Measurements from ENCODE around the gene VCL.

VCL gene

GRCh38 chr10:74153123-74153522 is 155.2 kb downstream of the VCL start:
- peak overlapping the region; percentile 99; the same call in 1 of the 2 replicates for H3K4me3 ChIP-seq (ENCODE audit: low read depth, low read length)
- no peak for DNase-seq (ENCODE audit: low read depth)
- no peak for TF ChIP-seq CTCF (IDR thresholded peaks at IDR 0.05; ENCODE audit: insufficient read depth, low read depth, low read length, missing control alignments)

GRCh38 chr10:74153676-74154075 is 155.8 kb downstream of the VCL start:
- no peak for DNase-seq (ENCODE audit: low read depth)
- TF ChIP-seq CTCF (IDR thresholded peaks at IDR 0.05; ENCODE audit: insufficient read depth, low read depth, low read length, missing control alignments) = no peak
- no peak overlapping the region for H3K4me3 ChIP-seq (ENCODE audit: low read depth, low read length)

GRCh38 chr10:74156919-74157289 is 159.0 kb downstream of the VCL start:
- no peak overlapping the region for H3K4me3 ChIP-seq (ENCODE audit: low read depth, low read length)
- no peak for TF ChIP-seq CTCF (IDR thresholded peaks at IDR 0.05; ENCODE audit: insufficient read depth, low read depth, low read length, missing control alignments)
- peak; percentile 64 for DNase-seq (ENCODE audit: low read depth)

- TF ChIP-seq CTCF (IDR thresholded peaks at IDR 0.05; ENCODE audit: insufficient read depth, low read depth, low read length, missing control alignments) = no peak
- no peak overlapping the region for H3K4me3 ChIP-seq (ENCODE audit: low read depth, low read length)
- no peak for DNase-seq (ENCODE audit: low read depth)
Measured at GRCh38 chr10:74160013-74160412, 162.1 kb downstream of the VCL start.

- no peak for TF ChIP-seq CTCF (IDR thresholded peaks at IDR 0.05; ENCODE audit: insufficient read depth, low read depth, low read length, missing control alignments)
- peak; percentile 32 for DNase-seq (ENCODE audit: low read depth)
- H3K4me3 ChIP-seq (ENCODE audit: low read depth, low read length) = peak overlapping the region; percentile 11; the same call in 1 of the 2 replicates
Measured at GRCh38 chr10:74163319-74164068, 165.6 kb downstream of the VCL start.

- H3K4me3 ChIP-seq (ENCODE audit: low read depth, low read length) = peak overlapping the region; percentile 42
- peak; percentile 62 for DNase-seq (ENCODE audit: low read depth)
- TF ChIP-seq CTCF (IDR thresholded peaks at IDR 0.05; ENCODE audit: insufficient read depth, low read depth, low read length, missing control alignments) = no peak
Measured at GRCh38 chr10:74164716-74165529, 167.0 kb downstream of the VCL start.

Data from GM12865 (cell line).